ENCODE measurements around the gene ZNF786.
"Not testable (repeated sequence)": the region's sequence is repeated elsewhere in the genome, so short reads cannot be mapped to it uniquely, and the experiment has no call there.

The ZNF786 gene

GRCh38 chr7:149081914-149082313 is 8.6 kb downstream of the ZNF786 start:
- no peak for DNase-seq

GRCh38 chr7:149077594-149077993 is 12.9 kb downstream of the ZNF786 start:
- no peak for DNase-seq

- no peak for DNase-seq
These were observed 15.2 kb downstream of the ZNF786 start for GRCh38 chr7:149075286-149075685.

DNA sequence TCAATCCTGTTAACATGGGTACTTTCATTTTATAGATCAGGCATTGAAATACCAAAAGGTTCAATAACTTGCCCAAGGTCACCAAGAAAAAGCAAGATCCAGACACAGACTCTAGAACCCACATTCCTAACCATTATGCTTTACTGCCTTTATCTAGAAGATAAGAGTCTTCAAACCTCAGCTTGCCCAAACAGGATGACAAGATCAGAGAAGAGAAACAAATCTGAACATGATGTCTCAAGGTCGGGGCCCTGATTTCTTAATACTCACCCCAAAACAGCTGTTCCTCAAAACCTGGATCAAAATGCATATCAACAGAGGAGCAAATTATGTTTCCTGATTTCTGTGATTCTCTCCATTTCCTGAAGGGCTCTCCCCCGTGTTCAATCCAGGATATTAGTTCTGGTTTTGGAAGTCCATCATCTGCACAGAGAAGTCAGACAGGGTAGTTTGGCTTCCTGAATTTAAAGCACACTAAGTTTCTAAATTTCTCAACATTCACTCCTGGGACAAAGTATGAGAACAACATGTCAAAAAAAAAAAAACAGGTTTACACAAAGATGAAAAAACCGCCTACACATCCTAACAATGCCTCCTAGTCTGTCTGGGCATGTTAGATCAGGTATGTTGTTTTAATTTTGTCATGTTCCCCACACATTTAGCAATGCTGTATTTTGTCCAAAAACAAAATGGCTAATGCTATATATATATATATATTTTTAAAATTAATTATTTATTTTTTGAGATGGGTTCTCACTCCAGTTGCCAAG is 16.2 kb downstream of the ZNF786 start:
- DNase-seq = no peak

DNA sequence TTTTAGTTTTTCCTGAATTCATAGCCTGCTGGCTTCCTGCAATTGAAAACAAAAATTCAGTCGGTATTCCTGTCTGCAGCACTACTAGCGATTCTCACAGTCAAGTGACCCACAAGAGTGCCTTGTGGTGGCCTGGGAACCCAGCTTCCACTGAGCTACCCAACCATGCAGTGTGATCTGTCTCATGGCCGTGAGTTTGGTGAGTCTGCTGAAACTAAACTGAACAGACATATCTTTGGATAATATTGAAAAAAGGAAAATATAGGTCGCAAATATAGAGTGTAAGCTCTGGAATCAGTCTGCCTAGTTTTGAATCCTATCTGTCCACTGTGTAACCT is 18.1 kb downstream of the ZNF786 start:
- DNase-seq = no peak

- DNase-seq = no peak
These were observed 18.7 kb downstream of the ZNF786 start for GRCh38 chr7:149071641-149072437.

GRCh38 chr7:149071182-149071635 is 19.3 kb downstream of the ZNF786 start:
- no peak for DNase-seq

GRCh38 chr7:149070372-149071125 is 20.0 kb downstream of the ZNF786 start:
- DNase-seq = no peak

DNA sequence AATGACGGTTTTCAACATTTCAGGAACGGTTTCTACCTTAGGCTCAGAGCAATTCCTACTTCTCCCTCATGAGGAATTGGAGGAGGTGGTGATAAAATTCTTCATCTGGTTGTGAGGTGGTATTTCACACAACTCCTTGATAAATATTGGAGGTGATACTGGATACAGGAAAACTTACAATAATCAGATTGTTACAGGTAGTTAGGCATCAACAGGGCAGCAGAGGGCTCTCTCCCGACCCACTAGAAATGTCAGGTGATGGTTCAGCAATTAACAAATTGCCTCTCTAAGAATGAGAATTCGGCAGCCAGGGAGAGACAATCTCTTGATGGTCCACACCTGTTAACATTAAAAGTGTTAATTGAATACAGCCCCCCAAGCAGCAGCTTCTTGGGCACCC is 22.6 kb downstream of the ZNF786 start:
- no peak for DNase-seq

DNA sequence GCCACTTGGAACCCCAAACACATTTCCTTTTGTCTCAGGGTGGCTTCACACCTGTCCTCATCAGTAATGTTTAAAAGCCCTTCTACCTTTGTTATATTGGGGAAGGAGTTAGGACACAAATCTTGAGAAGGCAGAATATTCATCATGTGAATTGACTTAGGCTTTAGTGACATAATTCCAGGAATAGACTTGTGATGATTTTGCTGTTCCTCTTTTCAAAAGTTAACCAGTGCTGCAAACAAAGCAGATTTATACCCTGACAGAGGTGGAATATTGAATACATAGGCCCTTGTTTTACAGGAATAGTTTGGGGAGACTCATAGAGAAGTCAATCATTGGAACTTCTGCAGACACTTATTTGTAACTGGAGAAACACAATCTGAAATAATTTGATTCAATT is 27.0 kb downstream of the ZNF786 start:
- no peak for DNase-seq

DNA sequence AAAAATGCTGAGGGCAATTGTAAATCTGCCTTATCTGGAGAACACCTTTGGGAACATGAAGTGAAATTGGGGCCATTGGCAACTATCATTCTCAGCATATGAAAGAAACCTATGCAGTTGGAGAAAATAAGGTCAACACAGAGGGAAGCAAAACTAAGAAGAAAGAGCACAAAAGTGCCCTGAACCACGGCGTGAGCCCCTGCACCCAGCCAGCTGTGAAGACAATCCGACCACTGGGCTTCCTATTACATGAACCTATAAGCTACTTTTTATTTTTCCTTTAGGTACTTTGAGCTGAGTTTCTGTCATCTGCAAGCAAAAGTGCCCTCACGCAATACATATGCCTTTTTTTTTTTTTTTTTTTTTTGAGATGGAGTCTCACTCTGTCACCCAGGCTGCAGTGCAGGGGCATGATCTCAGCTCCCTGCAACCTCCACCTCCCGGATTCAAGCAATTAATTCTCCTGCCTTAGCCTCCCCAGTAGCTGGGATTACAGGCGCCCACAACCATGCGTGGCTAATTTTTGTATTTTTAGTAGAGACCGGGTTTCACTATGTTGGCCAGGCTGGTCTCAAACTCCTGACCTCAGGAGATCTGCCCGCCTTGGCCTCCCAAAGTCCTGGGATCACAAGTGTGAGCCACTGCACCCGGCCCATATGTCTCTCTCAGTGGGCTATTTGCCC is 28.2 kb downstream of the ZNF786 start:
- DNase-seq = not testable (repeated sequence)

DNA sequence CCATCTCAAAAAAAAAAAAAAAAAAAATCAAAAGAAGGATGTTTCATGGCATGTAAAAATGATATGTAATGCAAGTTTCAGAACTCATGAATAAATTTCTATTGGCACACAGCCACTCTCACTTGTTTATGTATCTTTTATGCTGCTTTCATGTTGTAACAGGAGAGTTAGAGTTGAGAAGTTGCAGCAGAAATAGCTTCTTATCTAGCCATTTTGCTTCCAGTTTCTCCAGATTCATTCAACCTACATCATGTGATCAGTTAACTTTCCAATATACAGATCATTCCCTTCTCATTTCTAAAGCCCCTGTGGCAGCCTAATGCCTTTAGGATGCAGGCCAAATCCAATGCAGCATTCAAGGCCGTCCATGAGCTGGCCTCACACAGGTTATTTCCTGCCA is 30.4 kb downstream of the ZNF786 start:
- no peak for DNase-seq

- DNase-seq = no peak
These were observed 36.6 kb downstream of the ZNF786 start for GRCh38 chr7:149053885-149054284.

DNA sequence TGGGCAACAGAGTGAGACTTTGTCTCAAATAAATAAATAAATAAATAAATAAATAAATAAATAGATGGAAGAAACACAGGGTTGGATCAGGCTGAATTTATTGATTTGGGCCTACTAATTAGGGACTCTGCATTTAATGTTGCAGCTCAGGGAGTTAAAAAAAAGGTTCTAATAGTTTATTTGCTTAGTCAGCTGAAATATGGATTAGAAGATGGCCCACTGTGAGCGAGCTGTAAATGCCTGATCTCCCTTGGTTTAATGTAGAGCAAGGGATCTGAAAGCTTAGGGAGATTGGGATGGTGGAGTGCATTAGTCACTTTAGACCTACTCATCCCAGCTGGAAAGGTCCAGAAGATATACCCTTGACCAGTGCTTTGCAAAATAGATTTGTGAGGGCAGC is 37.1 kb downstream of the ZNF786 start:
- DNase-seq = no peak

DNA sequence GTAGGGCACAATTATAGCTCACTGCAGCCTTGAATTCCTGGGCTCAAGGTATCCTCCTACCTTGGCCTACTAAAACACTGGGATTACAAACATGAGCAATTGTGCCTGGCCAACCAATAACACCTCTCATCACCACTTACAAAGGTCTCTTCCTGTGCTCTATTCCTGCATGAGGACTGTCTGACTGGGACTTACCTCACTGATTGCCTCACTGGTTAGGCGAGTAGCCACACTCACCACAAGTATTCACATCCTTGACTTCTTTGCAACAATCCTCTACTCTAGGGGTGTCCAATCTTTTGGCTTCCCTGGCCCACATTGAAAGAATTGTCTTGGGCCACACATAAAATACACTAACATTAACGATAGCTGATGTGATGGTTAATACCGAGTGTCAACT is 39.6 kb downstream of the ZNF786 start:
- DNase-seq = no peak

- DNase-seq = no peak
These were observed 41.7 kb downstream of the ZNF786 start for GRCh38 chr7:149048805-149049204.

GRCh38 chr7:149046416-149046815 is 44.1 kb downstream of the ZNF786 start:
- DNase-seq = no peak

GRCh38 chr7:149043936-149044335 is 46.6 kb downstream of the ZNF786 start:
- DNase-seq = no peak

- DNase-seq = no peak
These were observed 49.2 kb downstream of the ZNF786 start for GRCh38 chr7:149041350-149041749.

DNA sequence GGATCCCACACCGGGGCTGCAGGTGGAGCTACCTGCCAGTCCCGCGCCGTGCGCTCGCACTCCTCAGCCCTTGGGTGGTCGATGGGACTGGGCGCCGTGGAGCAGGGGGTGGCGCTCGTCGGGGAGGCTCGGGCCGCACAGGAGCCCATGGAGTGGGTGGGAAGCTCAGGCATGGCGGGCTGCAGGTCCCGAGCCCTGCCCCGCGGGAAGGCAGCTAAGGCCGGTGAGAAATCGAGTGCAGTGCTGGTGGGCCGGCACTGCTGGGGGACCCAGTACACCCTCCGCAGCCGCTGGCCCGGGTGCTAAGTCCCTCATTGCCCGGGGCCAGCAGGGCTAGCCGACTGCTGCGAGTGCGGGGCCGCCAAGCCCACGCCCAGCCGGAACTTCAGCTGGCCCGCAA is 51.9 kb downstream of the ZNF786 start:
- DNase-seq = not testable (repeated sequence)

GRCh38 chr7:149036676-149037075 is 53.8 kb downstream of the ZNF786 start:
- no peak for DNase-seq

GRCh38 chr7:149031353-149031910 is 59.1 kb downstream of the ZNF786 start:
- no peak for DNase-seq

GRCh38 chr7:149030439-149030838 is 60.1 kb downstream of the ZNF786 start:
- not testable (repeated sequence) for DNase-seq
